NB4 (cell line): ENCODE results near the gene DSTN.

Experiments used
- CTCF ChIP-seq: IDR thresholded peaks from one replicate; pipeline ENCODE4 v1.5.1; 2012; ENCODE audit warnings: low read depth, low read length
- POLR2A ChIP-seq: IDR thresholded peaks from 2 replicates; pipeline ENCODE4 v1.6.1; 2011; ENCODE audit warnings: mild to moderate bottlenecking; ENCODE audit not compliant: insufficient read length; ENCODE audit errors: extremely low read depth
- TF ChIP-seq, protein P1 (sequence below): IDR thresholded peaks from 2 replicates; pipeline ENCODE4 v1.6.1; 2011; ENCODE audit warnings: low read depth, low read length

DNA sequence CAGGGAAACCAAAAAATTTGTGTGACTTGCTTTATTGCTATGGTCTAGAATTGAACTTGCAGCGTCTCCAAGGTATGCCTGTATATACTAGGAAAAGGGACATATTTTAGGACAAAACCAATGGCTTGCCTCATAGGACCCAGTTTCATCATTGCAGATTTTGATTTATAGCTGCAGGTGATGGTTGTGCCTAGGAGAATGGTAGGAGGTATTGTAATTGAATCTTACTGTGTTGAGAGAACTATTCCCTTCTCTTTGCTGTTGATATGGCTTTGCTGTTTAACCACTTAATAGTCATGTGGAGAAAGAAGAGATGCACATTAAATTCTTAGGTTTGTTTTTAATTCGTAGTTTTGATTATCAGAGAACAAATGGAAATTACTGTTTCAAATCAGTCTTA lies 16.4 kb downstream of the DSTN start:
- TF ChIP-seq CTCF, result no peak
- TF ChIP-seq POLR2A, result no peak
- TF ChIP-seq, protein P1, sequence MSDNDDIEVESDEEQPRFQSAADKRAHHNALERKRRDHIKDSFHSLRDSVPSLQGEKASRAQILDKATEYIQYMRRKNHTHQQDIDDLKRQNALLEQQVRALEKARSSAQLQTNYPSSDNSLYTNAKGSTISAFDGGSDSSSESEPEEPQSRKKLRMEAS, result no peak
